Activated CD4-positive, alpha-beta T cell treated with anti-CD3 and anti-CD28 coated beads for 1 hour (primary cell): ENCODE results near the gene PRUNE2.

ENCODE experiments used
- DNase-seq: peaks from one replicate; pipeline ENCODE4 v3.0.0-alpha.2; 2020

Gene PRUNE2

GRCh38 chr9:76901801-76902200, 4.1 kb downstream of the PRUNE2 start:
- DNase-seq, result no peak

GRCh38 chr9:76900884-76901440, 5.0 kb downstream of the PRUNE2 start:
- no peak for DNase-seq

- DNase-seq, result no peak
Measured at GRCh38 chr9:76898786-76899185, 7.1 kb downstream of the PRUNE2 start.

GRCh38 chr9:76897804-76898525, 7.9 kb downstream of the PRUNE2 start:
- DNase-seq, result no peak

- DNase-seq, result no peak
Measured at GRCh38 chr9:76896035-76896434, 9.9 kb downstream of the PRUNE2 start.

- DNase-seq, result no peak
Measured at GRCh38 chr9:76895186-76895585, 10.7 kb downstream of the PRUNE2 start.

GRCh38 chr9:76894198-76894597, 11.7 kb downstream of the PRUNE2 start:
- no peak for DNase-seq

- DNase-seq, result no peak
Measured at GRCh38 chr9:76893395-76893932, 12.4 kb downstream of the PRUNE2 start.

GRCh38 chr9:76891874-76892273, 14.0 kb downstream of the PRUNE2 start:
- no peak for DNase-seq

- no peak for DNase-seq
Measured at GRCh38 chr9:76891279-76891678, 14.6 kb downstream of the PRUNE2 start.

GRCh38 chr9:76887951-76888350, 18.0 kb downstream of the PRUNE2 start:
- no peak for DNase-seq

GRCh38 chr9:76887003-76887821, 18.7 kb downstream of the PRUNE2 start:
- no peak for DNase-seq

- DNase-seq, result no peak
Measured at GRCh38 chr9:76886318-76886717, 19.6 kb downstream of the PRUNE2 start.

GRCh38 chr9:76884823-76885222, 21.1 kb downstream of the PRUNE2 start:
- no peak for DNase-seq

- no peak for DNase-seq
Measured at GRCh38 chr9:76883341-76883855, 22.5 kb downstream of the PRUNE2 start.

- no peak for DNase-seq
Measured at GRCh38 chr9:76882686-76883085, 23.2 kb downstream of the PRUNE2 start.

- no peak for DNase-seq
Measured at GRCh38 chr9:76880210-76880609, 25.7 kb downstream of the PRUNE2 start.

GRCh38 chr9:76878933-76879332, 27.0 kb downstream of the PRUNE2 start:
- DNase-seq, result no peak

- DNase-seq, result no peak
Measured at GRCh38 chr9:76877961-76878360, 28.0 kb downstream of the PRUNE2 start.

GRCh38 chr9:76876098-76876497, 29.8 kb downstream of the PRUNE2 start:
- no peak for DNase-seq

- no peak for DNase-seq
Measured at GRCh38 chr9:76873821-76874220, 32.1 kb downstream of the PRUNE2 start.

- DNase-seq, result no peak
Measured at GRCh38 chr9:76873056-76873792, 32.7 kb downstream of the PRUNE2 start.

- no peak for DNase-seq
Measured at GRCh38 chr9:76868897-76869296, 37.0 kb downstream of the PRUNE2 start.
